NOMO-1 treated with DMSO at 0.1 percent for 48 hours (cell line): ENCODE measurements around the gene C20orf141.

Experiments
- DNase-seq: peaks from one replicate; lab custom pipeline; 2025; ENCODE audit not compliant: unreplicated experiment; lab: John Stamatoyannopoulos, UW

C20orf141 gene

DNA sequence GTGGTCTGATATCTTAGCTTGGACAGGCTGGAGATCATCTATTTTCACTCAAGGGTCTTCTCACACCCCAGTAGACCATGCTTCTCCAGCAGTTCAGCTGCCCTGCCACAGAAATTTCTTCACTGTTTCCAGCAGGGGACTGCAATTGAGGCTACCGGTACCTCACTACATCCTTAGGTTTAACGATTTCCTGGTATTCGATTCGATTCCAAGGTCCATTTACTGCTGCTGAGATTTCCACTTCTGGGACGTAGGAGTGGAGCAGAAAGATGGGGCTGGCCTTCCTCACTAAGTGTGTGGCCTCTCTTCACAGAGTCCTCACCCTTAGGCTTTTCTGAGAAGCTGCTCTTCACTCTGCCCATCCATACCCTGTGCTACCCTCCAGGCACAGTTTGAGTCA lies 31.9 kb downstream of the C20orf141 start:
- no peak for DNase-seq

DNA sequence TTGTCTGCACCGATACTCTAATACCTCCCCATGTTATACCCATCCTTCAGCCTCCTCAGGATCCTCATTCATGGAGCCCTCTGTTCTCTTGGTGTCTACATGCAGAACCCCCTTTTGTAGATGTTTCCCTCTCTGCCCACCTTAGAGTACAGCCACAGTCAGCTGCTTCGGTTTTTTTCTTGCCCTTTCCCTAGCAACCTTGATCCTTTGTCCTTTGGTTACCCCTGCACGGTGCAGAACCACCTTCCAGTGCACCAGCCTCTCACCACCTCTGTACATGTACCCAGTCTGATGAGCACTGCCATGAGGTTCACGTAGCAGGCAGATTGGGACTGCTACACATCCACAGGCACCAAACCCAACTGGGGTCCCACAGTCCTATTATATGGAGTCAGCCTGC lies 33.0 kb downstream of the C20orf141 start:
- DNase-seq: no peak

DNA sequence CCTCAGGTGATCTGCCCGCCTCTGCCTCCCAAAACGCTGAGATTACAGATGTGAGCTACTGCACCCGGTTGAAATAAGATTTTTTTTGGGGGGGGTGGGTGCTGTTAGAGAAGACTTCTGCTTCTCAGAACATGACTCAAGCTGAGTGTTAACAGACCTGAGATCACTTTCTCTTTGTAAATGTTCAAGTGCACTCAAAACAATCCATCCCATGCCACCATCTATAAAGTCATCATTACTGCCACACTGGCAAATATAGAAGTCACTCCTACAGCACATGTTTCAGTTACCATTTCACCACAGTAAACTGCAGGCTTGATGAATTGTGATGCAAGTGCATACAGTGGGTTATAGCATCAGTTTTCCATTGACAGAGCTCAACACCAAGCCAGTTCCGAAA lies 34.7 kb downstream of the C20orf141 start:
- no peak for DNase-seq

DNA sequence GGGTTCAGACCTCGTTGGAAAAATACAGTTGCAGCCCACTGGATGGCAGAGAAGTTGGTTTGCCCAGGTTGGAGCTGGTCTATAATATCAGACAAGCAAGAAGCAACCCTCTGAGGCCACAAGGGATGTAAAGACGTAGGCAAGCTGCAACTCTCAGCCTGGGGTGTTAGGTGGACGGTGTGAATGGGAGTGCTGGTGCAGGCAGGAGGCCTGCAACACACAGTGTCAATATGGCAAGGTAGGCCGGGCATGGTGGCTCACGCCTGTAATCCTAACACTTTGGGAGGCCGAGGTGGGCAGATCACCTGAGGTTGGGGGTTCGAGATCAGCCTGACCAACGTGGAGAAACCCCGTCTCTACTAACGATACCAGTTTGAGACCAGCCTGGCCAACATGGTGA lies 36.3 kb downstream of the C20orf141 start:
- no peak for DNase-seq

DNA sequence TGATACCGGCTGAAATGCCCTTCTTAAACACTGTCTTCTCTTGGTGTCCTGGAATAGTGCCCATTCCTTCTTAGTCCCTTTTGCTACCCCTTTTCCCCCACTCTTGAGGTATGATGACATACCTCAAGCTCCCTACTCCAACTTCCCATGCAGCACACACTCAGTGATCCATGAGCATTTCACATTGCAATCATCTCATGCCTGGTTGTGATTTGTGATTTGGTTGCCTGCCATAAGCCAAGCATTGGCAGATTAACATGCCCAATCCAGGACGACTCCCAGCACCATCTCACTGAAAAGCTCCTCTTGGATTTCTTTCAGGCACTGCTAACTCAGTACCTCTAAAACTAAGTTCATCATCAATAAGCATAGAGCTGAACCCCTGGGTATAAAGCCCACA lies 43.8 kb downstream of the C20orf141 start:
- DNase-seq: no peak

DNA sequence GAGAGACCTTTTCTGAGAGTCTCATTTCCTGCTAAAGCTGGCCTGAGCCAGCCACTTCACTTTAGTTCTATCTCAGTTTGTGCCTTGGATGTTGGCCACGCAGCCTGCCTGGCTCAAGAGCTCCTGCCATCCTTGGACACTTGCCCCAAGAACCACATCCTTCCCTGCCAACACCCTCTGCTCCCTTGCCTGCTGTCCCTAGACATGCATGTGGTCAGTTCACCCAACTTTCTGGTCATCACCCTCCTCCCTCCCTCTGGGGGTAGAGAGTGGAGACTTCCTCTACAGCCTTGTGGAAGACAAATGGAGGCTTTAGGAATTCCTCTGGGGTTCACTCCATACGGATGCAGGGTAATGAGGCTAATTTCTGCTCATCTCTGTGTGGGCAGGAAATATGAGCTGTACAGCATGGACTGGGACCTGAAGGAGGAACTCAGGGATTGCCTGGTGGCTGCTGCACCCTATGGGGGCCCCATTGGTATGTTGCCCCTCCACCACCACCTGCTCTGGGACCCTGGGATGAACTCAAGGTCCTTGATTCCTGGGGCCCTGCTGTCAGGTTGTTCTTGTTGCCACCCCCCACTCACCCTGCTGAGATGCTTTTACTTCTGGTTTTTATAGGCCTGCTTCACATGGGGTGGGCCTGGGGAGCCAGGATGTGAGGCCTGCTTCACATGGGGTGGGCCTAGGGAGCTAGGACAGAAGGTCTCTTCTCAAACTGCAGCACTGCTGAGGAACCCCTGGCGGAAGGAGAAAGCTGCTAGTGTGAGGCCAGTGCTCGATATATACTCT lies 44.7 kb downstream of the C20orf141 start:
- no peak for DNase-seq

DNA sequence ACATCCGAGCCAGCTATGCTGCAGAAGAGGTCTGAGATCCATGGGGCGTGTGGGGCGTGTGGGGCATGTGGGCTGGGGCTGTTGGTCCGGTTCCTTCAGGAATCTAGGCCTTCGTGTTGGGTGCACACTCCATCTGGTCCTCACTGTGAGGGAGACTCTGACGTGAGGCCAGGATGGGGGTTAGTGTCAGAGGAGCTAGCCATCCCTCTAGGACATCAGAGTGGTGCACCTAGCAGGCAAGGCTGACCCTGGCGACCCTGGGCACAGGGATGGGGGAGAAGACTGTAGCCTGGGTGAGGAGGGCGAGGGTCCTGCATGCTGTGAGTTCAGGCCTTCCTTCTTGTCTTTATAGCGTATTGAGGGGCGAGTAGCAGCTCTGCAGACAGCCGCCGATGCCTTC lies 49.8 kb downstream of the C20orf141 start:
- no peak for DNase-seq

DNA sequence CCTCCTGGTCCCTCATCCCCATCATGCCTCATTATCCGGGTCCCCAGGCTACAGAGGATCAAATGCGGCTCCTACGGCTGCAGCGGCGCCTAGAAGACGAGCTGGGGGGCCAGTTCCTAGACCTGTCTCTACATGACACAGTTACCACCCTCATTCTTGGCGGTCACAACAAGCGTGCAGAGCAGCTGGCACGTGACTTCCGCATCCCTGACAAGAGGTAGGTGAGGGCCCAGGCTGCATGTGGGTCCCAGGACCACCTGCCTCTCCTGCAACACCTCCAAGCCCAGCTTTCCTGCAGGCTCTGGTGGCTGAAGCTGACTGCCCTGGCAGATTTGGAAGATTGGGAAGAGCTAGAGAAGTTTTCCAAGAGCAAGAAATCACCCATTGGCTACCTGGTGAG lies 50.3 kb downstream of the C20orf141 start:
- DNase-seq: no peak
